GM19035 (cell line): ENCODE results near the gene GAGE12F.
"Not testable (repeated sequence)": the region's sequence is repeated elsewhere in the genome, so short reads cannot be mapped to it uniquely, and the experiment has no call there.

Experiments used
- ATAC-seq: cut with Tn5 transposase; IDR thresholded peaks from one replicate; pipeline ENCODE4 v1.9.1; 2021; ENCODE audit not compliant: unreplicated experiment

Gene GAGE12F, protein sequence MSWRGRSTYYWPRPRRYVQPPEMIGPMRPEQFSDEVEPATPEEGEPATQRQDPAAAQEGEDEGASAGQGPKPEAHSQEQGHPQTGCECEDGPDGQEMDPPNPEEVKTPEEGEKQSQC

DNA sequence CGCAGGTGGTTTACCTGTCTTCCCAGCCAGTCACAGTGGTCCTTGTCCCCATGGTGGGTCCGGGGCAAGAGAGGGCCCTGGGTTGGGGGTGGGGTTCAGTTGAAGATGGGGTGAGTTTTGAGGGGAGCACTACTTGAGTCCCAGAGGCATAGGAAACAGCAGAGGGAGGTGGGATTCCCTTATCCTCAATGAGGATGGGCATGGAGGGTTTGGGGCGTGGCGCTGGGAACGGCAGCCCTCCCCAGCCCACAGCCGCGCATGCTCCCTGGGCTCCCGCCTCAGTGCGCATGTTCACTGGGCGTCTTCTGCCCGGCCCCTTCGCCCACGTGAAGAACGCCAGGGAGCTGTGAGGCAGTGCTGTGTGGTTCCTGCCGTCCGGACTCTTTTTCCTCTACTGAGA lies at the start of gene GAGE12F:
TSS of gene GAGE12F (plus strand) at position 301 of the 400 bp plus-strand sequence. CDS start 1,155 bp downstream, outside the sequence.
- ATAC-seq, result not testable (repeated sequence)

DNA sequence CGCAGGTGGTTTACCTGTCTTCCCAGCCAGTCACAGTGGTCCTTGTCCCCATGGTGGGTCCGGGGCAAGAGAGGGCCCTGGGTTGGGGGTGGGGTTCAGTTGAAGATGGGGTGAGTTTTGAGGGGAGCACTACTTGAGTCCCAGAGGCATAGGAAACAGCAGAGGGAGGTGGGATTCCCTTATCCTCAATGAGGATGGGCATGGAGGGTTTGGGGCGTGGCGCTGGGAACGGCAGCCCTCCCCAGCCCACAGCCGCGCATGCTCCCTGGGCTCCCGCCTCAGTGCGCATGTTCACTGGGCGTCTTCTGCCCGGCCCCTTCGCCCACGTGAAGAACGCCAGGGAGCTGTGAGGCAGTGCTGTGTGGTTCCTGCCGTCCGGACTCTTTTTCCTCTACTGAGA lies 28.8 kb upstream of the GAGE12F start, which contains the start of gene GAGE12C:
TSS of gene GAGE12C (plus strand) at position 301 of the 400 bp plus-strand sequence. CDS start 1,155 bp downstream, outside the sequence.
- ATAC-seq, result not testable (repeated sequence)

DNA sequence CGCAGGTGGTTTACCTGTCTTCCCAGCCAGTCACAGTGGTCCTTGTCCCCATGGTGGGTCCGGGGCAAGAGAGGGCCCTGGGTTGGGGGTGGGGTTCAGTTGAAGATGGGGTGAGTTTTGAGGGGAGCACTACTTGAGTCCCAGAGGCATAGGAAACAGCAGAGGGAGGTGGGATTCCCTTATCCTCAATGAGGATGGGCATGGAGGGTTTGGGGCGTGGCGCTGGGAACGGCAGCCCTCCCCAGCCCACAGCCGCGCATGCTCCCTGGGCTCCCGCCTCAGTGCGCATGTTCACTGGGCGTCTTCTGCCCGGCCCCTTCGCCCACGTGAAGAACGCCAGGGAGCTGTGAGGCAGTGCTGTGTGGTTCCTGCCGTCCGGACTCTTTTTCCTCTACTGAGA lies 19.2 kb upstream of the GAGE12F start, which contains the start of gene GAGE12D:
TSS of gene GAGE12D (plus strand) at position 301 of the 400 bp plus-strand sequence. CDS start 1,155 bp downstream, outside the sequence.
- ATAC-seq, result not testable (repeated sequence)

DNA sequence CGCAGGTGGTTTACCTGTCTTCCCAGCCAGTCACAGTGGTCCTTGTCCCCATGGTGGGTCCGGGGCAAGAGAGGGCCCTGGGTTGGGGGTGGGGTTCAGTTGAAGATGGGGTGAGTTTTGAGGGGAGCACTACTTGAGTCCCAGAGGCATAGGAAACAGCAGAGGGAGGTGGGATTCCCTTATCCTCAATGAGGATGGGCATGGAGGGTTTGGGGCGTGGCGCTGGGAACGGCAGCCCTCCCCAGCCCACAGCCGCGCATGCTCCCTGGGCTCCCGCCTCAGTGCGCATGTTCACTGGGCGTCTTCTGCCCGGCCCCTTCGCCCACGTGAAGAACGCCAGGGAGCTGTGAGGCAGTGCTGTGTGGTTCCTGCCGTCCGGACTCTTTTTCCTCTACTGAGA lies 9.7 kb upstream of the GAGE12F start, which contains the start of gene GAGE12E:
TSS of gene GAGE12E (plus strand) at position 301 of the 400 bp plus-strand sequence. CDS start 1,155 bp downstream, outside the sequence.
- not testable (repeated sequence) for ATAC-seq

DNA sequence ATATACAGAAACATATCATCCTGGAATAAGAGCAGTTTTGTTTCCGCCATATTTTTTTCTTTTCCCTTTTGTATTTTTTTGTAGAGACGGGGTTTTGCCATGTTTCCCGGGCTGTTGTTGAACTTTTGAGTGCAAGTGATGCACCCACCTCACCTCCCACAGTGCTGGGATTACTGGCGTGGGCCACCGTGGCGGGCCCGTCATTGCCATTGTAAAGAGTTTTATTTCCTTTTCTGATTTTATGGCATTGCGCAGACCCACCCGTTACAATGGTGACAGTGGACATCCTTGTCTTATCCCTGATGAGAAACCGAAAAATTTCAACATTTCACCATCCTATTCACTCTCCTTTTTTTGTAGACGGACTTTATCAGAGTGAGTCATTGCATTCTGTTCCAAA lies 8.1 kb downstream of the GAGE12F start:
- ATAC-seq, result not testable (repeated sequence)

DNA sequence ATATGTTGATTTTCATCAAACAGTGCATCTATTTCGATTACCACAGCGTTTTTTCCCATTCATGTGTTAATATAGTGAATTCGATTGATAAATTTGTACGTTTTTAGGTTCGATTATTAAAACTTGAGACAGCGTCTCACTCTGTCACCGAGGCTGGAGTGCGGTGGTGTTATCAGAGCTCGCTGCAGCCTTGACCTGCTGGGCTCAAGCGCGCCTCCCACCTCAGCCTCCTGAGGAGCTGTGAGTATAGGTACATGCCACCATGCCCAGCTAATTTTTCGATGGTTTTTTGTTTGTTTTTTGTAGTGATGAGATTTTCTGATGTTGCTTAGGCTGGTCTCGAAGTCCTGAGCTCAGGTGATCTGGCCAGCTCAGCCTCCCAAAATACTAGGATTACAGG lies 8.5 kb downstream of the GAGE12F start:
- not testable (repeated sequence) for ATAC-seq

DNA sequence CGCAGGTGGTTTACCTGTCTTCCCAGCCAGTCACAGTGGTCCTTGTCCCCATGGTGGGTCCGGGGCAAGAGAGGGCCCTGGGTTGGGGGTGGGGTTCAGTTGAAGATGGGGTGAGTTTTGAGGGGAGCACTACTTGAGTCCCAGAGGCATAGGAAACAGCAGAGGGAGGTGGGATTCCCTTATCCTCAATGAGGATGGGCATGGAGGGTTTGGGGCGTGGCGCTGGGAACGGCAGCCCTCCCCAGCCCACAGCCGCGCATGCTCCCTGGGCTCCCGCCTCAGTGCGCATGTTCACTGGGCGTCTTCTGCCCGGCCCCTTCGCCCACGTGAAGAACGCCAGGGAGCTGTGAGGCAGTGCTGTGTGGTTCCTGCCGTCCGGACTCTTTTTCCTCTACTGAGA lies 9.5 kb downstream of the GAGE12F start, which contains the start of gene GAGE12G:
TSS of gene GAGE12G (plus strand) at position 301 of the 400 bp plus-strand sequence. CDS start 1,155 bp downstream, outside the sequence.
- not testable (repeated sequence) for ATAC-seq

DNA sequence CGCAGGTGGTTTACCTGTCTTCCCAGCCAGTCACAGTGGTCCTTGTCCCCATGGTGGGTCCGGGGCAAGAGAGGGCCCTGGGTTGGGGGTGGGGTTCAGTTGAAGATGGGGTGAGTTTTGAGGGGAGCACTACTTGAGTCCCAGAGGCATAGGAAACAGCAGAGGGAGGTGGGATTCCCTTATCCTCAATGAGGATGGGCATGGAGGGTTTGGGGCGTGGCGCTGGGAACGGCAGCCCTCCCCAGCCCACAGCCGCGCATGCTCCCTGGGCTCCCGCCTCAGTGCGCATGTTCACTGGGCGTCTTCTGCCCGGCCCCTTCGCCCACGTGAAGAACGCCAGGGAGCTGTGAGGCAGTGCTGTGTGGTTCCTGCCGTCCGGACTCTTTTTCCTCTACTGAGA lies 19.0 kb downstream of the GAGE12F start, which contains the start of gene GAGE12H:
TSS of gene GAGE12H (plus strand) at position 301 of the 400 bp plus-strand sequence. CDS start 1,155 bp downstream, outside the sequence.
- ATAC-seq, result not testable (repeated sequence)

DNA sequence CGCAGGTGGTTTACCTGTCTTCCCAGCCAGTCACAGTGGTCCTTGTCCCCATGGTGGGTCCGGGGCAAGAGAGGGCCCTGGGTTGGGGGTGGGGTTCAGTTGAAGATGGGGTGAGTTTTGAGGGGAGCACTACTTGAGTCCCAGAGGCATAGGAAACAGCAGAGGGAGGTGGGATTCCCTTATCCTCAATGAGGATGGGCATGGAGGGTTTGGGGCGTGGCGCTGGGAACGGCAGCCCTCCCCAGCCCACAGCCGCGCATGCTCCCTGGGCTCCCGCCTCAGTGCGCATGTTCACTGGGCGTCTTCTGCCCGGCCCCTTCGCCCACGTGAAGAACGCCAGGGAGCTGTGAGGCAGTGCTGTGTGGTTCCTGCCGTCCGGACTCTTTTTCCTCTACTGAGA lies 28.6 kb downstream of the GAGE12F start, which contains the start of gene GAGE2A:
TSS of gene GAGE2A (plus strand) at position 301 of the 400 bp plus-strand sequence. CDS start 1,155 bp downstream, outside the sequence.
- ATAC-seq, result not testable (repeated sequence)

DNA sequence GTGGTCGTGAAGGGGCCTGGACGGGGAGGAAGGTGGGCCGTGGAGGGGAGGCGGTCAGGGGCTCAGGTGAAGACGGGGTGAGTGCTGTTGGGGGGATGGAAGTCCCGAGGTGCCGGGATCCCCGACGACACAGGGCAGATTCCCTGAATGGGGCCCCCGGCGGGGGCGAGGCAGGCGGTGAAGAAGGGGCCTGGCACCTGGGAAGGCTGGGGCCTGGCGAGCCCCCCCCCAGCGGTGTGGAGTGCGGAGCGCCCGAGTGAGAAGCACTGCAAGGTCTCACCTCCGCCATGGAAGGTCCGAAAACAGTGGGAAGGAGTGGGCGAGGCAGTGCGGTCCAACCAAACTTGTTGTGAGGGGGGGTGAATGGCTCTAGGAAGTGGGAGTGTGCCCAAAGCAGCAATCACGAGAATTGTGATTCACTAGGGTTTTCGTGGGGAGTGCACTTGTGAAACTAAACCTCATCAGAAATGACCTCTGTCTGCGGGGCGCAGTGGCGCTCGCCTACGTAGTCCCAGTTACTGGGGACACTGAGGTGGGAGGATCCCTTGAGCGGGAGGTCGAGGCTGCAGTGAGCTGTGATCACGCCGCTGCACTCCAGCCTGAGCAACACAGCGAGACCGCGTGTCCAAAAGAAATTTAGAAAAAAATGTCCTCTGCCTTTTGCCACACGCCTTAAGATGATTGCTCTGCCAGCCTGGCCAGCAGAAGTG lies 29.3 kb downstream of the GAGE12F start:
- ATAC-seq, result not testable (repeated sequence)

DNA sequence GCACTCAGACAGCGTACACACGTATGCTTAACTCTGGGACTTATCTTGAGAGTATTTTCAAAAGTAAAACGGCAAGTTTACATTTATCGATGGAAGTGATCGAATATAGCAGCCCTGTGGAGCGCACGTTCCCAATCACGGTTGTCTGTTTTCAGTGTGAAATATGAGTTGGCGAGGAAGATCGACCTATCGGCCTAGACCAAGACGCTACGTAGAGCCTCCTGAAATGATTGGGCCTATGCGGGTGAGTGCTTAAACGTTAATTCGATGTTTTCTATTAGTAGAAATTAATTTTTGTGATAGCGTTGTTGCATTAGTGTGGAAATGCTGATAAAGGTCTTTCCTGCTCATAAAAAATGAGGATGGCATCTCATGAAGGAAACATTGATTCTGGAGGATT lies 29.8 kb downstream of the GAGE12F start:
- ATAC-seq, result not testable (repeated sequence)

DNA sequence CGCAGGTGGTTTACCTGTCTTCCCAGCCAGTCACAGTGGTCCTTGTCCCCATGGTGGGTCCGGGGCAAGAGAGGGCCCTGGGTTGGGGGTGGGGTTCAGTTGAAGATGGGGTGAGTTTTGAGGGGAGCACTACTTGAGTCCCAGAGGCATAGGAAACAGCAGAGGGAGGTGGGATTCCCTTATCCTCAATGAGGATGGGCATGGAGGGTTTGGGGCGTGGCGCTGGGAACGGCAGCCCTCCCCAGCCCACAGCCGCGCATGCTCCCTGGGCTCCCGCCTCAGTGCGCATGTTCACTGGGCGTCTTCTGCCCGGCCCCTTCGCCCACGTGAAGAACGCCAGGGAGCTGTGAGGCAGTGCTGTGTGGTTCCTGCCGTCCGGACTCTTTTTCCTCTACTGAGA lies 38.1 kb downstream of the GAGE12F start, which contains the start of gene GAGE1:
TSS of gene GAGE1 (plus strand) at position 301 of the 400 bp plus-strand sequence. CDS start 1,155 bp downstream, outside the sequence.
- not testable (repeated sequence) for ATAC-seq

DNA sequence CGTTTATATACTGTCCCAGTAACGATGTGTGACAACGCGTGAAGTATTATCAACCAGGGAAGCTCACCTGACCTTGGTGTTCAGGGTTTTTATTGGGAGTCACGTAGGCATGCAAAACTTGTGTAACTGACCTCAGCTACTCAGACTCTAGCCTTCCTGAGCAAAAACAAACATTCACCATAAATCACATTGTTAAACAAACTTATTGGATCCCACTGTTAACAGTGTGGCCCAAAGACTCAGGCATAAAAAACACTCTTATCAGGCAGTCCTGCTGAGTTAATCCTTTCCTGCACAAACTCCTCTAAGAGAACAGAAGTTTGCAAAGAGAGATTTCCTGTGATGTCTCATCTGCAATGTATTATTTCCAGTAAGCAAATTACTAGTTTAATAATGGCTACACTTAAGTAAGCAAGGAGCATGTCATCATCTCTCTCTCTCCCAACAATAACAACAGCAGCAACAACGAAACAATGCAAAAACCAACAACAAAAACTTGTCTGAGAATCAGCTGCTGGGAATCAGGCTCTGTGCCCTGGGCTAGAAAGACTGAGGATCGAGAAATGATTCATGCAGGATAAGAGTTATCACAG lies 50.2 kb downstream of the GAGE12F start:
- ATAC-seq, result no peak
